ENCODE data around the gene SMARCD3. TPM values are rescaled to one million over a fixed set of nuclear protein-coding genes. Genes with fewer than 3 reads are reported as not detected.
A peak's percentile ranks its signal among the peaks of the same experiment; 100 is the strongest.

SMARCD3 gene
- total RNA-seq, 2 donors from 2014 or later = 40.0 to 43.5 TPM

GRCh38 chr7:151242159-151243044, 6.1 kb downstream of the SMARCD3 start:
- no peak for DNase-seq
- no peaks in the 10 kb centered on the region for H3K27me3 ChIP-seq (ENCODE audit: control insufficient read depth, insufficient read depth, low read length, poor library complexity, severe bottlenecking)
- H3K27ac ChIP-seq (ENCODE audit: low read depth, low read length) = no peak overlapping the region
- peaks cover 12% of the 10 kb centered on the region for H3K4me1 ChIP-seq (ENCODE audit: control insufficient read depth, insufficient read depth, low read length)
- Mint-ChIP-seq H3K4me3 (no peak overlapping the region), H3K27me3 (ENCODE audit: insufficient read depth) (peaks cover 14% of the 10 kb centered on the region), H3K36me3 (ENCODE audit: low read depth) (peaks cover 32% of the 10 kb centered on the region), H3K4me1 (peaks cover 27% of the 10 kb centered on the region), H3K9me3 (no peaks in the 10 kb centered on the region), H3K27ac (no peak overlapping the region)
- no peak for TF ChIP-seq CTCF (conservative IDR thresholded peaks at IDR 0.05)
- peaks cover 48% of the 10 kb centered on the region for H3K36me3 ChIP-seq (ENCODE audit: control insufficient read depth, insufficient read depth, low read length)
- 81 to 90% methylated on average over 14 to 20 of the region's 20 CpGs for WGBS, 2 experiments (ENCODE audit: insufficient coverage in 1 of 2, insufficient read length in 1 of 2)
- no peaks in the 10 kb centered on the region for H3K9me3 ChIP-seq (ENCODE audit: control insufficient read depth, low read length)
- no peak overlapping the region for H3K9ac ChIP-seq (ENCODE audit: extremely low read depth, low read length, poor library complexity, severe bottlenecking)
- H3K4me3 ChIP-seq (ENCODE audit: low read length) = no peak overlapping the region

GRCh38 chr7:151241755-151242096, 6.8 kb downstream of the SMARCD3 start:
- Histone ChIP-seq H3K9ac (ENCODE audit: extremely low read depth, low read length, poor library complexity, severe bottlenecking) (no peak overlapping the region), H3K4me1 (ENCODE audit: control insufficient read depth, insufficient read depth, low read length) (peaks cover 11% of the 10 kb centered on the region), H3K36me3 (ENCODE audit: control insufficient read depth, insufficient read depth, low read length) (peaks cover 53% of the 10 kb centered on the region), H3K9me3 (ENCODE audit: control insufficient read depth, low read length) (no peaks in the 10 kb centered on the region), H3K27ac (ENCODE audit: low read depth, low read length) (no peak overlapping the region), H3K27me3 (ENCODE audit: control insufficient read depth, insufficient read depth, low read length, poor library complexity, severe bottlenecking) (no peaks in the 10 kb centered on the region), H3K4me3 (ENCODE audit: low read length) (no peak overlapping the region)
- H3K4me3 Mint-ChIP-seq = no peak overlapping the region
- peak overlapping the region; percentile 59 for H3K27ac Mint-ChIP-seq
- peak; percentile 40 for DNase-seq
- 96 to 100% methylated on average over 4 to 9 of the region's 9 CpGs for WGBS, 2 experiments (ENCODE audit: insufficient coverage in 1 of 2, insufficient read length in 1 of 2)
- H3K27me3 Mint-ChIP-seq (ENCODE audit: insufficient read depth) = peaks cover 12% of the 10 kb centered on the region
- peaks cover 21% of the 10 kb centered on the region for H3K4me1 Mint-ChIP-seq
- peaks cover 35% of the 10 kb centered on the region for H3K36me3 Mint-ChIP-seq (ENCODE audit: low read depth)
- no peak for TF ChIP-seq CTCF (conservative IDR thresholded peaks at IDR 0.05)
- H3K9me3 Mint-ChIP-seq = no peaks in the 10 kb centered on the region

GRCh38 chr7:151240942-151241754, 7.3 kb downstream of the SMARCD3 start:
- H3K4me3 ChIP-seq (ENCODE audit: low read length) = no peak overlapping the region
- no peaks in the 10 kb centered on the region for H3K9me3 ChIP-seq (ENCODE audit: control insufficient read depth, low read length)
- DNase-seq = peak; percentile 38
- Mint-ChIP-seq H3K9me3 (no peaks in the 10 kb centered on the region), H3K27me3 (ENCODE audit: insufficient read depth) (peaks cover 7% of the 10 kb centered on the region), H3K36me3 (ENCODE audit: low read depth) (peaks cover 41% of the 10 kb centered on the region), H3K4me3 (no peak overlapping the region), H3K27ac (peak overlapping the region; percentile 59), H3K4me1 (peaks cover 15% of the 10 kb centered on the region)
- no peaks in the 10 kb centered on the region for H3K27me3 ChIP-seq (ENCODE audit: control insufficient read depth, insufficient read depth, low read length, poor library complexity, severe bottlenecking)
- WGBS, 2 experiments (ENCODE audit: insufficient coverage in 1 of 2, insufficient read length in 1 of 2) = 95 to 96% methylated on average over 4 to 7 of the region's 7 CpGs
- H3K27ac ChIP-seq (ENCODE audit: low read depth, low read length) = no peak overlapping the region
- no peak overlapping the region for H3K9ac ChIP-seq (ENCODE audit: extremely low read depth, low read length, poor library complexity, severe bottlenecking)
- peaks cover 56% of the 10 kb centered on the region for H3K36me3 ChIP-seq (ENCODE audit: control insufficient read depth, insufficient read depth, low read length)
- peaks cover 8% of the 10 kb centered on the region for H3K4me1 ChIP-seq (ENCODE audit: control insufficient read depth, insufficient read depth, low read length)
- TF ChIP-seq CTCF (conservative IDR thresholded peaks at IDR 0.05) = no peak

All from endodermal cell (in vitro differentiated cells).